Measurements from ENCODE around the gene RAPGEF1. TPM values are rescaled to one million over a fixed set of nuclear protein-coding genes. Genes with fewer than 3 reads are reported as not detected.

Gene RAPGEF1, protein sequence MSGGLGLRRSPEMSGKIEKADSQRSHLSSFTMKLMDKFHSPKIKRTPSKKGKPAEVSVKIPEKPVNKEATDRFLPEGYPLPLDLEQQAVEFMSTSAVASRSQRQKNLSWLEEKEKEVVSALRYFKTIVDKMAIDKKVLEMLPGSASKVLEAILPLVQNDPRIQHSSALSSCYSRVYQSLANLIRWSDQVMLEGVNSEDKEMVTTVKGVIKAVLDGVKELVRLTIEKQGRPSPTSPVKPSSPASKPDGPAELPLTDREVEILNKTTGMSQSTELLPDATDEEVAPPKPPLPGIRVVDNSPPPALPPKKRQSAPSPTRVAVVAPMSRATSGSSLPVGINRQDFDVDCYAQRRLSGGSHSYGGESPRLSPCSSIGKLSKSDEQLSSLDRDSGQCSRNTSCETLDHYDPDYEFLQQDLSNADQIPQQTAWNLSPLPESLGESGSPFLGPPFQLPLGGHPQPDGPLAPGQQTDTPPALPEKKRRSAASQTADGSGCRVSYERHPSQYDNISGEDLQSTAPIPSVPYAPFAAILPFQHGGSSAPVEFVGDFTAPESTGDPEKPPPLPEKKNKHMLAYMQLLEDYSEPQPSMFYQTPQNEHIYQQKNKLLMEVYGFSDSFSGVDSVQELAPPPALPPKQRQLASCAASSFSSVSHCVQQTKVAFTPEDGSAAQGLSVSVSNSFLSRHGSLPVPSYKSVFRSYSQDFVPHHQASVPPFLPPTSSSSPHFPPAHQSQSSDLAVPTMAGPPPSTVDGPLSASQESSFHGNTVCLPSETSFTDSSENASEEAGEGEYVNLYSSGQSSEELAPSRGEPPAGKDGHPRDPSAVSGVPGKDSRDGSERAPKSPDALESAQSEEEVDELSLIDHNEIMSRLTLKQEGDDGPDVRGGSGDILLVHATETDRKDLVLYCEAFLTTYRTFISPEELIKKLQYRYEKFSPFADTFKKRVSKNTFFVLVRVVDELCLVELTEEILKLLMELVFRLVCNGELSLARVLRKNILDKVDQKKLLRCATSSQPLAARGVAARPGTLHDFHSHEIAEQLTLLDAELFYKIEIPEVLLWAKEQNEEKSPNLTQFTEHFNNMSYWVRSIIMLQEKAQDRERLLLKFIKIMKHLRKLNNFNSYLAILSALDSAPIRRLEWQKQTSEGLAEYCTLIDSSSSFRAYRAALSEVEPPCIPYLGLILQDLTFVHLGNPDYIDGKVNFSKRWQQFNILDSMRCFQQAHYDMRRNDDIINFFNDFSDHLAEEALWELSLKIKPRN (N-terminal part only)
- 21.2 and 21.7 TPM in 2 replicates for total RNA-seq (2016; rRNA removed; fragmentation: Illumina TruSeq; extraction: Trizol)
- 6.1 and 9.4 TPM in 2 replicates for total RNA-seq (2016; cell fraction: cytosol; rRNA removed; fragmentation: Illumina TruSeq; extraction: Trizol; ENCODE audit: low read depth)
- 17.2 and 20.5 TPM in 2 replicates for total RNA-seq (2016; cell fraction: insoluble cytoplasmic fraction; rRNA removed; fragmentation: Illumina TruSeq; extraction: Trizol)
- total RNA-seq (2016; cell fraction: membrane; rRNA removed; fragmentation: Illumina TruSeq; extraction: Trizol), result 22.7 and 23.5 TPM in 2 replicates
- total RNA-seq (2016; cell fraction: nucleus; rRNA removed; fragmentation: Illumina TruSeq; extraction: Trizol), result 15.4 and 18.1 TPM in 2 replicates
- polyA plus RNA-seq (2011; rRNA removed), result 38.9 and 46.6 TPM in 2 replicates
- 29.9 and 30.8 TPM in 2 replicates for polyA plus RNA-seq (2011; cell fraction: cytosol; rRNA removed)
- polyA plus RNA-seq (2011; cell fraction: nucleus; rRNA removed), result 38.0 and 38.2 TPM in 2 replicates
- 36.7 and 38.5 TPM in 2 replicates for polyA plus RNA-seq (2012)
- polyA plus RNA-seq (2016; cell fraction: cytosol; fragmentation: Illumina TruSeq; extraction: Trizol; ENCODE audit: low read depth), result 2.1 and 3.2 TPM in 2 replicates
- 16.9 and 24.5 TPM in 2 replicates for polyA plus RNA-seq (2016; cell fraction: insoluble cytoplasmic fraction; fragmentation: Illumina TruSeq; extraction: Trizol; ENCODE audit: low read depth)
- 15.6 and 18.4 TPM in 2 replicates for polyA plus RNA-seq (2016; cell fraction: membrane; fragmentation: Illumina TruSeq; extraction: Trizol; ENCODE audit: low read depth)
- 22.7 and 25.7 TPM in 2 replicates for polyA plus RNA-seq (2016; cell fraction: nucleus; fragmentation: Illumina TruSeq; extraction: Trizol; ENCODE audit: insufficient read depth, low read depth)
- polyA minus RNA-seq (2011; rRNA and poly(A)+ RNA removed; ENCODE audit: low replicate concordance), result 31.8 and 52.5 TPM in 2 replicates
- polyA minus RNA-seq (2011; cell fraction: cytosol; rRNA and poly(A)+ RNA removed), result 25.4 and 30.6 TPM in 2 replicates
- 18.2 and 24.7 TPM in 2 replicates for polyA minus RNA-seq (2011; cell fraction: nucleus; rRNA and poly(A)+ RNA removed)
- percentile 67 among the genes with signal in this experiment for Bru-seq, nascent RNA
- percentile 70 among the genes with signal in this experiment for BruChase-seq, experiment 1, labeled RNA remaining after a 6-hour chase
- percentile 67 among the genes with signal in this experiment for BruChase-seq, experiment 2, labeled RNA remaining after a 2-hour chase
- long read RNA-seq, experiment 1, partial matches to known transcripts, result 0 of 10 reads
- long read RNA-seq, experiment 1, other reads (novel, unspliced or antisense), result 10 of 10 reads
- long read RNA-seq, experiment 2, full-length matches to known transcripts, result 8 of 74 reads
- long read RNA-seq, experiment 2, partial matches to known transcripts, result 15 of 74 reads
- long read RNA-seq, experiment 2, other reads (novel, unspliced or antisense), result 51 of 74 reads

DNA sequence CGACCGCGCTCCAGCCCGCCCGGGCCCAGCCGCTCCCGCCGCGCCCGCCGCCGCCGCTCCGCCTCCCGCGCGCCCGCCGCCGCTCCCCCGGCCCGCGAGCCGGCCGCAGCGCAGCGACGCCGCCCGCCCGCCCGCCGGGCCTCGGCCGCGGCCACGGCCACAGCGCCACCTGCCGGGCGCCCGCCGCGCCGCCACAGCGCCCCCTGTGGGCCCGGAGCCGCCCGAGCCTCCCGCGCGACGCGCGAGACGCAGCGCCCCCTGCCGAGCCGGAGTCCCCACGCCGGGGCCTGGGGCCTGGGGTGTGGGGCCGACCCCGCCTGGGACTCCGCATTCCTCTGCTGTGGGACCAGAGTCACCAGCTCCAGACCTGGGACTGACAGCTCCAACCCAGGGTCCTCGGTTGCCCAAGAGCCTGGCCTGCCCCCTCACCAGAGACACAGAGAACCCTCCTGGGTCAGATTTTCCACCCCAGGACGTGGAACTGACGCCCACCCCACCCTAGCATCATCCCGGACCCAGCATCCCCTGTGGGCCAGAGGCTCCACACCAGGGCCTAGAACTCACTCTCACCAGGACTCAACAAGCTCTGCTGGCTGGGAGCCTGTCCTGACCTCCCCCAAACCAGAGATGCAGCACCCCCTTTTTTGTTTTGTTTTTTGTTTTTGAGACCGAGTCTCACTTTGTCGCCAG lies at the start of gene RAPGEF1:
RAPGEF1 (minus strand) TSS at position 118 of the 690 bp plus-strand sequence. CDS start 246 bp downstream, outside the sequence.
- Histone ChIP-seq H3K4me1 (ENCODE audit: insufficient read depth, low read length) (peaks cover 59% of the 10 kb centered on the region), H2AFZ (ENCODE audit: low read length) (no peak within 1 kb of the TSS), H3K27ac (ENCODE audit: extremely low read length, insufficient read depth, low read length) (peak within 1 kb of the TSS; percentile 37), H3K4me2 (ENCODE audit: low read depth, low read length) (peak within 1 kb of the TSS; percentile 73), H3K27me3 (ENCODE audit: control insufficient read depth in 1 of 2, insufficient read depth in 2 of 2, low read length in 2 of 2) (no peaks in the 10 kb centered on the region), H3K4me3 (replicated peaks in 1 of 3; ENCODE audit: insufficient read depth in 1 of 3, low read depth in 2 of 3, low read length in 3 of 3) (peak within 1 kb of the TSS; percentile 69 to 82 (median 80)), H4K20me1 (ENCODE audit: insufficient read depth, low read length) (peaks cover 3% of the 10 kb centered on the region; the same call in 1 of the 2 replicates), H3K9ac (ENCODE audit: insufficient read depth, low read depth, low read length) (peak within 1 kb of the TSS; percentile 75), H3K36me3 (replicated peaks in 1 of 2; ENCODE audit: control insufficient read depth in 1 of 2, insufficient read depth in 2 of 2, low read length in 2 of 2) (no peaks in the 10 kb centered on the region), H3K79me2 (ENCODE audit: insufficient read depth, low read length) (peaks cover 36% of the 10 kb centered on the region), H3K9me3 (ENCODE audit: low read length) (no peaks in the 10 kb centered on the region)
- BruUV-seq (replicated peaks), result no TSS peak
- ATAC-seq, result peak; percentile 29
- 70% methylated on average over 3 of the region's 69 CpGs for WGBS (ENCODE audit: low lambda C conversion rate)
- FAIRE-seq, result no peak
- in situ Hi-C loops (cut with HindIII; ENCODE audit: extremely low pct_ligation_motif_present, low pct_unique_long_range_greater_than_20kb) (loop anchor here (5.0 to 25.0 kb wide), 3 partner anchors 85 to 353 kb away; partner anchors contain the start of gene PRRC2B), intact Hi-C loops (cut with micrococcal nuclease; ENCODE audit: unreplicated experiment) (no loop called here)
- CTCF ChIA-PET (ENCODE audit: low intra/inter-chr PET ratio, low total read pairs), result interaction anchor here (0.8 to 8.4 kb wide), 18 partner anchors 12 to 149 kb away, joined by 3 to 185 read pairs (median 6); no protein-coding TSS in a partner anchor
- no peak for DNase-seq (ENCODE audit: low spot score)
- POLR2A ChIA-PET, result no interaction called here
- TF ChIP-seq ZNF230 (CRISPR knock-in tag; IDR thresholded peaks at IDR 0.05) (no peak), ADNP (CRISPR knock-in tag; IDR thresholded peaks at IDR 0.05) (peak; percentile 82), GABPB1 (CRISPR knock-in tag; IDR thresholded peaks at IDR 0.05) (peak; percentile 13; the same call in 1 of the 2 replicates), ZIK1 (CRISPR knock-in tag; IDR thresholded peaks at IDR 0.05; ENCODE audit: borderline replicate concordance, low read depth) (no peak), XRCC5 (optimal IDR thresholded peaks at IDR 0.05; ENCODE audit: low read length) (peak; percentile 30), SMC3 (IDR thresholded peaks at IDR 0.05; ENCODE audit: low read length) (peak; percentile 20; the same call in 1 of the 2 replicates), RAD21 (CRISPR knock-in tag; IDR thresholded peaks at IDR 0.05) (peak; percentile 96), POLR2AphosphoS5 (IDR thresholded peaks at IDR 0.05; ENCODE audit: low read depth, low read length) (no peak), FOXO1 (CRISPR knock-in tag; IDR thresholded peaks at IDR 0.05) (peak; percentile 26; the same call in 1 of the 2 replicates), ZC3H4 (CRISPR knock-in tag; IDR thresholded peaks at IDR 0.05; ENCODE audit: borderline replicate concordance) (no peak)
- TF ChIP-seq, protein P1, sequence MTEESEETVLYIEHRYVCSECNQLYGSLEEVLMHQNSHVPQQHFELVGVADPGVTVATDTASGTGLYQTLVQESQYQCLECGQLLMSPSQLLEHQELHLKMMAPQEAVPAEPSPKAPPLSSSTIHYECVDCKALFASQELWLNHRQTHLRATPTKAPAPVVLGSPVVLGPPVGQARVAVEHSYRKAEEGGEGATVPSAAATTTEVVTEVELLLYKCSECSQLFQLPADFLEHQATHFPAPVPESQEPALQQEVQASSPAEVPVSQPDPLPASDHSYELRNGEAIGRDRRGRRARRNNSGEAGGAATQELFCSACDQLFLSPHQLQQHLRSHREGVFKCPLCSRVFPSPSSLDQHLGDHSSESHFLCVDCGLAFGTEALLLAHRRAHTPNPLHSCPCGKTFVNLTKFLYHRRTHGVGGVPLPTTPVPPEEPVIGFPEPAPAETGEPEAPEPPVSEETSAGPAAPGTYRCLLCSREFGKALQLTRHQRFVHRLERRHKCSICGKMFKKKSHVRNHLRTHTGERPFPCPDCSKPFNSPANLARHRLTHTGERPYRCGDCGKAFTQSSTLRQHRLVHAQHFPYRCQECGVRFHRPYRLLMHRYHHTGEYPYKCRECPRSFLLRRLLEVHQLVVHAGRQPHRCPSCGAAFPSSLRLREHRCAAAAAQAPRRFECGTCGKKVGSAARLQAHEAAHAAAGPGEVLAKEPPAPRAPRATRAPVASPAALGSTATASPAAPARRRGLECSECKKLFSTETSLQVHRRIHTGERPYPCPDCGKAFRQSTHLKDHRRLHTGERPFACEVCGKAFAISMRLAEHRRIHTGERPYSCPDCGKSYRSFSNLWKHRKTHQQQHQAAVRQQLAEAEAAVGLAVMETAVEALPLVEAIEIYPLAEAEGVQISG (CRISPR knock-in tag; IDR thresholded peaks at IDR 0.05), result peak; percentile 95
